Right renal pelvis (tissue), 4 donors: ENCODE data around the gene NSG2. TPM values are rescaled to one million over a fixed set of nuclear protein-coding genes. Genes with fewer than 3 reads are reported as not detected.
A peak's percentile ranks its signal among the peaks of the same experiment; 100 is the strongest.
"Not testable (repeated sequence)": the region's sequence is repeated elsewhere in the genome, so short reads cannot be mapped to it uniquely, and the experiment has no call there.

Source experiments
- DNase-seq, 4 donors: peaks; one replicate each; pipeline ENCODE4 v3.0.0-alpha.2; 2013; ENCODE audit warnings: low read depth in 4 of 4, low spot score in 3 of 4, missing footprints in 1 of 4
- polyA plus RNA-seq, 4 donors: library from polyadenylated mRNA; unstranded; fragments of 120-200 nt; gene quantifications; one replicate each; pipeline ENCODE4 v1.2.1, GENCODE V29; 2013; ENCODE audit not compliant: insufficient read length in 4 of 4

Gene NSG2
- 1 to 10 TPM in 1 of 4 donors, under 1 TPM in 3; 0.18 to 1.6 (median 0.38) TPM for polyA plus RNA-seq

- peak in 3 of 4 donors; percentile 80 to 90 (median 84) for DNase-seq
Observed at GRCh38 chr5:174045470-174046025, at the start of gene NSG2. TSS of gene NSG2 (plus strand) at chr5:174045706. CDS start at chr5:174046756, 1,050 bp downstream.

GRCh38 chr5:173997331-173997730 is 48.2 kb upstream of the NSG2 start:
- DNase-seq = no peak

- no peak for DNase-seq
Observed at GRCh38 chr5:173998531-173998930, 47.0 kb upstream of the NSG2 start.

- no peak for DNase-seq
Observed at GRCh38 chr5:174000076-174000475, 45.4 kb upstream of the NSG2 start.

GRCh38 chr5:174003795-174004194 is 41.7 kb upstream of the NSG2 start:
- no peak for DNase-seq

GRCh38 chr5:174008922-174009321 is 36.6 kb upstream of the NSG2 start:
- DNase-seq = no peak

- no peak for DNase-seq
Observed at GRCh38 chr5:174010365-174010764, 35.1 kb upstream of the NSG2 start.

- no peak for DNase-seq
Observed at GRCh38 chr5:174011441-174011840, 34.1 kb upstream of the NSG2 start.

- not testable (repeated sequence) for DNase-seq
Observed at GRCh38 chr5:174020069-174020927, 25.2 kb upstream of the NSG2 start.

- DNase-seq = no peak
Observed at GRCh38 chr5:174020928-174021304, 24.6 kb upstream of the NSG2 start.

GRCh38 chr5:174022384-174023095 is 23.0 kb upstream of the NSG2 start:
- no peak for DNase-seq

GRCh38 chr5:174030286-174030685 is 15.2 kb upstream of the NSG2 start:
- DNase-seq = no peak

GRCh38 chr5:174044466-174045254 is 846 bp upstream of the NSG2 start:
- no peak for DNase-seq

- no peak for DNase-seq
Observed at GRCh38 chr5:174046558-174046957, 1.1 kb downstream of the NSG2 start.

GRCh38 chr5:174047472-174048099 is 2.1 kb downstream of the NSG2 start:
- no peak for DNase-seq

- DNase-seq = no peak
Observed at GRCh38 chr5:174052636-174053035, 7.1 kb downstream of the NSG2 start.

GRCh38 chr5:174053905-174054304 is 8.4 kb downstream of the NSG2 start:
- DNase-seq = no peak

GRCh38 chr5:174056064-174056847 is 10.8 kb downstream of the NSG2 start:
- no peak for DNase-seq

GRCh38 chr5:174057206-174057605 is 11.7 kb downstream of the NSG2 start:
- DNase-seq = no peak
